ENCODE data around the gene CDV3.

DNA sequence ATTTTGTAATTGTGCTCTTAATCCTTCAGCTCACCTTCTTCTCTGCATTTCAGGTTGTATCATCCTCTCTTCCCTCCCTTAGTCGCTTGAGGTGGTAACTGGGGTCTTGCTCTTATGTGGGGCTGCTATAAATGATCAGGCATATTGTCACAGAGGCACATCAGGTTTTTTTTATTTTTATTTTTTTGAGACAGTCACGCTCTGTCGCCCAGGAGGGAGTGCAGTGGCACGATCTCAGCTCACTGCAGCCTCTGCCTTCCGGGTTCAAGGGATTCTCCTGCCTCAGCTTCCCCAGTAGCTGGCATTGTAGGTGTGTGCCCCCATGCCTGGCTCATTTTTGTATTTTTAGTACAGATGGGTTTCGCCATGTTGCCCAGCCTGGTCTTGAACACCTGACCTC, 9.9 kb downstream of the CDV3 start:
- TF ChIP-seq EP300 (IDR thresholded peaks at IDR 0.05): no peak
- TF ChIP-seq, protein P1, sequence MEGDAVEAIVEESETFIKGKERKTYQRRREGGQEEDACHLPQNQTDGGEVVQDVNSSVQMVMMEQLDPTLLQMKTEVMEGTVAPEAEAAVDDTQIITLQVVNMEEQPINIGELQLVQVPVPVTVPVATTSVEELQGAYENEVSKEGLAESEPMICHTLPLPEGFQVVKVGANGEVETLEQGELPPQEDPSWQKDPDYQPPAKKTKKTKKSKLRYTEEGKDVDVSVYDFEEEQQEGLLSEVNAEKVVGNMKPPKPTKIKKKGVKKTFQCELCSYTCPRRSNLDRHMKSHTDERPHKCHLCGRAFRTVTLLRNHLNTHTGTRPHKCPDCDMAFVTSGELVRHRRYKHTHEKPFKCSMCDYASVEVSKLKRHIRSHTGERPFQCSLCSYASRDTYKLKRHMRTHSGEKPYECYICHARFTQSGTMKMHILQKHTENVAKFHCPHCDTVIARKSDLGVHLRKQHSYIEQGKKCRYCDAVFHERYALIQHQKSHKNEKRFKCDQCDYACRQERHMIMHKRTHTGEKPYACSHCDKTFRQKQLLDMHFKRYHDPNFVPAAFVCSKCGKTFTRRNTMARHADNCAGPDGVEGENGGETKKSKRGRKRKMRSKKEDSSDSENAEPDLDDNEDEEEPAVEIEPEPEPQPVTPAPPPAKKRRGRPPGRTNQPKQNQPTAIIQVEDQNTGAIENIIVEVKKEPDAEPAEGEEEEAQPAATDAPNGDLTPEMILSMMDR (IDR thresholded peaks at IDR 0.05): no peak
